ENCODE data around the gene CD63.
A peak's percentile ranks its signal among the peaks of the same experiment; 100 is the strongest.

The CD63 gene

GRCh38 chr12:55738123-55739024, 9.6 kb upstream of the CD63 start:
- DNase-seq = peak; percentile 64

GRCh38 chr12:55737581-55738122, 8.8 kb upstream of the CD63 start:
- no peak for DNase-seq

DNA sequence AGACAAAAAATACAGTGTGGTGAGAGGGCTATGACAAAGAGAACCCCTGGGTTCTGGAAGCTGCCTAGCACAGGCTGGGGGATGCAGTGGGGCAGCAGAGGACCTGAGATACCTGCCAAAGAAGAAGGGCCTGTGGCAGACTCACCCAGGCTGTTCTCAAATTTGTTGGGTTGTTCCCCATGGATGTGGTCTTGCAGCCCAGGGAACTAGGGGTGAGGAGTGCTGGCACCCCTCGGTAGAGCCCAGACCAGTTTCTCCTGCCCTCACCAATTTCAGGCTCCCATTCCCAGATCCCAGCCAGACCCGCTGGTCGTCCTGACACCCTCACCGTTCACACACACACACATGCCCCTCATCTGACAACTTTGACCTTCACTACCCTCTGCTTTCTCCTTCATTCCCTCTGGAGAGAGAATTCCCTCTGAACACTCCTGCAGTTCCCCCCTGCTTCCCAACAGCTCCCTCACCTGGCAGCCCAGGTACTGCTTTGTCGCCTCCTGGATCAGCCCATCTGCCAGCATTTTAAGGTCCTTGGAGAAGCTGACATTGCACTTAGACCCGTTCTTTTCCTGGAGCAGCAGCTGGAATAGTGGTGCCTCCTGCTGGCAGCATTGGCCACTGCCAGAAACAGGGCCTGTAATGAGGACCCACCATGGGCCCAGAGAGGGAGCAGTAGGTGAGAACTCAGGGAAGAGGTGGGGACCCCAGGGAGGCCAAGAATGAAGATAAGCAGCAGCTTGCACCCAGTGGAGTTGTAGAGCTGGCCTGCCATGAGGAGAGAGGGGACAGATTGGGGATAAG, 8.2 kb upstream of the CD63 start:
- no peak for DNase-seq

GRCh38 chr12:55736076-55736475, 7.3 kb upstream of the CD63 start:
- no peak for DNase-seq

DNA sequence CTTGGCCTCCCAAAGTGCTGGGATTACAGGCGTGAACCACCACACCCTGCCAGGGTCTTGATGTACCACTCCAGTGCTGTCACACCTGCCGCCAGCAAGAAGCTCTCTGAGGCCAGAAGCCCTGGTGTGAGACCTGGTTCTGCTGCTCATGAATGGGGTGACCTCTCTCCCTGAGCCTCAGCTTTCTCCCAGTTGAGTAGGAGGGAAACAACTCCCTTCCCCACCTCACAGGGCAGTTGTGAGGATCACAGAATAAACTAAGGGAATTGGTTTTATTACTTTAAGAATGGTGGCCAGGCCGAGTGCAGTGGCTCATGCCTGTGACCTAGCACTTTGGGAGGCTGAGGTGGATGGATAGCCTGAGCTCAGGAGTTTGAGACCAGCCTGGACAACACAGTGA, 5.8 kb upstream of the CD63 start:
- no peak for DNase-seq

DNA sequence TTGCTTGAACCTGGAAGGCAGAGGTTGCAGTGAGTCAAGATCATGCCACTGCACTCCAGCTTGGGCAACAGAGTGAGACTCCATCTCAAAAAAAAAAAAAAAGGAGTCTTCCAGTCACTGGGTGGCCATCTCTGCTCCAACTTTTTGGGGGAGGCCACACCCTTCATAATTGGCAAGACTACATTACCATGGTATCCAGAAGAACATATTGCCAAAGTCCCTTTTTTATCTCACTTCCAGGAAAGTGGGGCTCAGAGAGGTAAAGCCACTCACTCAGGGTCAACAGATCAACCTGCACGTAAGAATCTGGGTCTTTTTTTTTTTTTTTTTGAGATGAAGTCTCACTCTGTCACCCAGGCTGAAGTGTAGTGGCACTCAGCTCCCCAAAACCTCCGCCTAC, 5.0 kb upstream of the CD63 start:
- no peak for DNase-seq

DNA sequence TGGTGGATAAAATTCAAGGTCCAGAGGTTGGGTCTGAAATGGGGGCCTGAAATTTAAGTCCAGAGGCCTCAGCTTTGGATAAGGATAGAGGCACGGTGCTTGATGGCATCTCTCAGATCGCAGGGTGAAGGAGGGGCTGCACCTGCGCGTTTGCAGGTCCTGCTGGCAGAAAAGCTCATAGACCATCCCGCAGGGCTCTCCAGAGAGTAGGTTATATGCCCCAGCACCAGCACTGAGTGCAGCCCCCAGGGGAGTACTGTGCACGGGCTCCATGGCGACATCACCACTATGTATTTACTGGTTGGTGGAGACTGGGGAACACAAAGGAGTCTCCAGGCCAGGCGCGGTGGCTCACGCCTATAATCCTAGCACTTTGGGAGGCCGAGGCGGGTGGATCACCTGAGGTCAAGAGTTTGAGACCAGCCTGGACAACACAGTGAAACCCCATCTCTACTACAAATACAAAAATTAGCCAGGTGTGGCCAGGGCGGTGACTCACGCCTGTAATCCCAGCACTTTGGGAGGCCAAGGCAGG, 4.3 kb upstream of the CD63 start:
- no peak for DNase-seq

DNA sequence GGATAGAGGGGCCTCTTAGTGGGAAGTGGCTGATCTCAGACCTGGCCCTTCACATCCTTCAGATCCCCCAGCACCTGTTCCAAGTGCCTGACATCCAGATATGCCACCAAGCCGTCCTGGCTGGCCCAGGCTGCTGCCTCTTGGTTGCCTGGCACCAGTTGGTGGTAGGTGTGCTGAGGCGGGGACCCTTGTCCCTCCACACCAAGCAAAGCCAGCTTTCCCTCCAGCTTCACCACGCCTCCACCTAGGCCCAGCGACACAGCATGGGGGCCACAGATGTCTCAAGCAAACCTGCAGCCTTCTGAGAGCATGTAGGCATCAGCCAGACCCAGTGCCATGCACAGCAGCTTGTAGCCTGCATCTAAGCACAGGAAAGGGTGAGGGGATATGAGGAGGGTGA, 3.5 kb upstream of the CD63 start:
- no peak for DNase-seq

DNA sequence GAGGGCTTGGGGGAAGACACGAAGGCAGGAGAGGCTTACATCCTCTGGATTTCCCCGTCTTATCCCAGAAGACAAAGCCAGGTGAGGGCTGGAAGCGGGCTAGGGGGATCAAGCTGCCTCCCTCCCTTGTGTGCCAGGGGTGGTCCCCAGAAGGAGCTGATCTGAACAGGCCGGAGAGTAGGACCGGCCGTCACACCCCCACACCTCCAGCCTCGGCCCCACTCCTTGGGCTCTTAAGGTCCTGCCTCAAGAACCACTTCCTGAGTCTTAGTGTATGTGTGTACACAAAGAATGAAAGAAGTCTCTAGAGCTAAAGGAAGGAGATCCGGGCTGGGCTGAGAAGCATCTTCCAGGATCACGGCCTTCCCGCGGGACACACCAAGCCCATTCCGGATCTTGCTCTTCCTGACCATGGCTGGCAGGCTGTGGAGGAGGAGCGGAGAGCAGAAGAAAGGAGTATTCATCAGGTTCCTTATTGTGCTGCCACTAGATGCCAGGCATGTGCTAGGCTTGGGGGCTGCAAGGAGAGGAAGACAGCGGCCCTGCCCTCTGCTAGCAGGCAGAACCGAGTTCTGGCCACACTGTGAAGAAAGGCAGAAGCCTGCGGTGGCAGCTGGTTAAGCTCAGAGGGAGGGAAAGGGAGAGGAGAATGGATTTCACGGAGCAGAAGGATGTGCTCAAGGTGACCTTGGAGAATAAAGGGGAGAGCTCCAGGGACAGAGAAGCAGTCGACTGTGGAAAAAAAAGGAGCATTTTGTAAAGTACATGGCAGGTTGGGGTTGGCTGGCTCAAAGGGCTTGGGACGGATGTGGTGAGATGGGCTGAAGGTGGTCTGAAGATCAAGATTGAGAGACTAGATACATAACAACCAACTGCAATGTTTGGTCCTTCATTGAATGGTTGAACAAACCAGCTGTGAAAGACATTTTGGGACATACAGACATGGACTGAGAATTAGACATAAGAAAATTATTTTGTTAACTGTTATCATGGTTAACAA, 1.3 kb upstream of the CD63 start:
- no peak for DNase-seq

DNA sequence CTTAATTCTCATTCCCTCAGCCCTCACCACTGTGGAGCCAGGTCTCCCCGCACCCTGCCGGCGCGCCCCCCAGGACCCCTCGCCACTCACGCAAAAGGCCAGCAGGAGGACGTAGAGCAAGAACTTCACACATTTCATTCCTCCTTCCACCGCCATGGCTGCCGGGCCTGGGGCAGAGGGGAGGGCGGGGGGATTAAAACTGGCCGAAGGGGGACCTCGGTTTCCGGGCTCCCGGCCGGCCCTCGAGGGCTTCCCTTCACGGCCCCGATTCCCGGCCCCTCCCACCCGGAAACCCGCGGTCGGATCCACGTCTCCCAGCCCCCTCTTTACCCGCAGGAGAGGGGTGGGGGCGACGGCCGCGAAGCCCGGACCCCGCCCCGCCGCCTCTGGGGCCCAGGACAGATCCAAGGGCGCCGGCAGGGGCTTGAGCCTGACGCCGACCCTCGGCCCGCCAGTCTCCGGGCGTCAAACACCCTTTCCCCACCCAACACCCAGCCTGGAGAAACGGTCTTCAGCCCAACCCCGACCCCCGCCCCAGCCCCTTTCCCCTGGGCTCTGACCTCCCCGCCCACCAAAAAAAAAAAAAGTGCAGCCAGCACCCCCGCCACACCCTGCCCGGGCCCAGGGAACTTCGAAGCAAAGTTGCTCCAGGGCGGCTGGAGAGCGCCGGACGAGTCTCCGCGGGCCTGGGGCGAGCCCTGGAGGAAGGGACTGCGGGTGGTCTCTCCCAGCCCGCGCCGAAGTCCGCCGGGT, 447 bp downstream of the CD63 start:
- peak; percentile 26 for DNase-seq

DNA sequence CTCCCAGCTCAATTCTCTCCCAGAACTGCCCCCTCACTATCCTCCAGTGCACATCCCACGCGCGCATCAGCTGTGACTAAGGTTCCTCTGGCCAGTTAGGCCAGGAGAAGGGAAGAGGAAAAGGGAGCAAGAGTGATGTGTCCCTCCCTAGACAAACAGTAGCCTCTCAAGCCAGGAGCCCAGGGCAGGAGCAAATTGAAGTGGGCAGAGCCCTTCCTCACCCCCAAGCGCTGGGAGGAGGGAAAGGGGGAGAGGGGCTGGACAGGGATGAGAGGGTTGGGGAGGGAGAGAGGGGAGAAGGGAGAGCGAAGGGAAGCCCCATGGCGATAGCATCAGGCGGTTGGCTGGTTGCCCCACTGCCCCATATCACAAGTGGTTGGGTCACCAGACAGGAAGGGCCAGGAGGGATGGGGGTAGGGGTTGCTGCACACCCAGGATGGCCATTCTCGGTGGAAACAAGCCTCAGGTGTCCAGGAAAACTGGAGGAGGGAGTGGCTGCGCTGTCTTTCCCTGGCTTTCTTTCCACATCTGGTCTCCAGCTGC, 1.1 kb downstream of the CD63 start:
- DNase-seq = no peak

DNA sequence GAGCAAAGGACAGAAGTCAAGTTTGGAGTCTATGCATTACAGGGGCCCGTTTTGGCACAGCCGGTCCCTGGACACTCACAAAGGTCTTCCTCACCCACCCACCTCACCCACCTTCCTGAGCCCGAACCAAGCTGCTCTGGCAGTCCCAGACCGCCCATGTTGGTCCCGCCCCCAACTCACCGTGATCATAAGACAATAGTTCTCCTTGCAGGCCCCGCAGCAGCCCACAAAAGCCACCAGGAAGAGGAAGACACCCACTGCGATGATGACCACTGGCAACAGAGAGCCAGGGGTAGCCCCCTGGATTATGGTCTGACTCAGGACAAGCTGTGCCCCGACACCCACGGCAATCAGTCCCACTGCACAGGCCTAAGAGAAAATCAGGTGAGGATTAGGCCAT, 1.8 kb downstream of the CD63 start:
- no peak for DNase-seq

- DNase-seq = no peak
Measured at GRCh38 chr12:55725556-55725955, 3.3 kb downstream of the CD63 start.

- DNase-seq = no peak
Measured at GRCh38 chr12:55724940-55725309, 3.9 kb downstream of the CD63 start.

- DNase-seq = no peak
Measured at GRCh38 chr12:55724226-55724939, 4.4 kb downstream of the CD63 start.

DNA sequence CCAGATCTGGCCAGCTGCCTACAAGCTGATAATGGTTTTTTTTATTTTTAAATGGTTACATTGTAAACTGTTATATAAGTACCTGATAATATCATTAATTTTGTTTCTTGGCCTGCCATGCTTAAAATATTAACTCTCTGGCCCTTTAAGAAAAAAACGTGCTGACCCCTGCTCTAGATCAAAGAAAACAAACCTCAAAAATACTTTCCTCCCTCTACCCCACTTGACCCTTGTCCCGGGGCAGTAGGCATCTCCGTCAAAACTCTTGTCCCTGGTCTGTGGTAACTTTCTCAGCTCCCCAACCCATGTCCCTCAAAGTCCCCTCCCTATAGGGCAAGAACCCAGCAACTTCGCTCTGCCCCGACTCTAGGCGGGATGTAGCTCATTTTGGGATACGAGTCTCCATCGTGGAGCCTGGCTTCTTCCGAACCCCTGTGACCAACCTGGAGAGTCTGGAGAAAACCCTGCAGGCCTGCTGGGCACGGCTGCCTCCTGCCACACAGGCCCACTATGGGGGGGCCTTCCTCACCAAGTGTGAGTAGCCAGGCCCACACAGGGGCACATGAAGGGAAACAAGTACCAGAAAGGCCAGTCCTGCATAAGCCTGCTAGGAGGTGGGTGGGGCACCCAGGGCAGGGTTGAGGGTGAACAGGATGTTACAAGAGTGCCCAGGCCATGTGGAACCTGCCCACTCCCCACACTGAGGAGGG, 5.1 kb downstream of the CD63 start:
- DNase-seq = no peak

DNA sequence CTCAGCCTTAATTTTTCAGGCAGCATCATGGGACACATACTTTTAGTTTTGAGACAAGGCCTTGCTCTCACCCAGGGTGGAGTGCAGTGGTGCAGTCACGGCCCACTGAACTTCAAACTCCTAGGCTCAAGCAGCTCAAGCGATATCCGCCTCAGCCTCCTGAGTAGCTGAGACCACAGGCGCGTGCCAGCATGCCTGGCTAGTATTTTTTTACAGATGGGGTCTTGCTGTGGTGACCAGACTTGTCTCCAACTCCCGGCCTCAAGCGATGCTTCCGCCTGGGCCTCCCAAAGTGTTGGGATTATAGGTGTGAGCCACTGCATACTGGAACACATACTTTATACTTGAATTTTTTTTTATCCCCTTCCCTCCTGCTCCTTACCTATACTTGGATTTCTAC, 5.9 kb downstream of the CD63 start:
- no peak for DNase-seq

DNA sequence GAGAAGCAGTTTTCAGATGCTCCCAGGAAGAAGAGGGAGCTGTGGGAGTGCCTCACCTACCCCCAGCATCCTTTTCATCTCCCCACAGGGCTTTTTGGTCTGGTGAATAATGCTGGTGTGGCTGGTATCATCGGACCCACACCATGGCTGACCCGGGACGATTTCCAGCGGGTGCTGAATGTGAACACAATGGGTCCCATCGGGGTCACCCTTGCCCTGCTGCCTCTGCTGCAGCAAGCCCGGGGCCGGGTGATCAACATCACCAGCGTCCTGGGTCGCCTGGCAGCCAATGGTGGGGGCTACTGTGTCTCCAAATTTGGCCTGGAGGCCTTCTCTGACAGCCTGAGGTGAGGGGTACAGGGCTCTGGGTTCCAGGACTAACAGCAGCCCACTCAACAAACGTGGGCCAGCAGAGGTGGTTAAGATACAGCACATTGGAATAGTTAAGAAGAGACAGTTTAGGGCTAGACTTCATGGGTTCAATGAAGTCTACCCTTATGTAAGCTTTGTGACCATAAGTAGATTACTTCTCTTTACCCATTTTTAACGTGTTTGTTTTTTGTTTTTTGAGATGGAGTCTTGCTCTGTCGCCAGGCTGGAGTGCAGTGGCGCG, 7.1 kb downstream of the CD63 start:
- DNase-seq = no peak

- no peak for DNase-seq
Measured at GRCh38 chr12:55720894-55721444, 7.8 kb downstream of the CD63 start.

Measured in NCI-H1105 (cell line).